A549 treated with RU486 at 1 μM for 4 hours (cell line): ENCODE measurements around the gene BTBD10. TPM values are rescaled to one million over a fixed set of nuclear protein-coding genes. Genes with fewer than 3 reads are reported as not detected.

Source experiments
- total RNA-seq: library from RNA; stranded (reverse); fragments of 200-300 nt; extraction: Qiagen RNA extraction; gene quantifications from 5 replicates; pipeline ENCODE4 v1.2.3, GENCODE V29; 2022; ENCODE audit warnings: low read depth

Gene BTBD10
- total RNA-seq, result 35.5 to 57.7 TPM (median 45.1 TPM) in 5 replicates

GRCh38 chr11:13462901-13463778 lies at the start of gene BTBD10:
BTBD10 (minus strand) TSS chr11:13463222; CDS start chr11:13445124, 18,098 bp downstream.

GRCh38 chr11:13495929-13496328 lies 32.9 kb upstream of the BTBD10 start, which contains the start of gene PTH:
PTH (minus strand) TSS chr11:13495997; CDS start chr11:13492855, 3,142 bp downstream.

Other genes starting within 250 kb of the BTBD10 start
- gene BMAL1, start 185.4 kb downstream of the BTBD10 start, total RNA-seq, result 9.2 to 11.8 TPM (median 11.6 TPM) in 5 replicates
- gene PTH, start 32.8 kb upstream of the BTBD10 start, total RNA-seq, result not detected in 5 replicates
- gene FAR1, start 205.4 kb upstream of the BTBD10 start, total RNA-seq, result 43.2 to 62.2 TPM (median 58.9 TPM) in 5 replicates